ENCODE data around the gene TBCK.
"Not testable (repeated sequence)": the region's sequence is repeated elsewhere in the genome, so short reads cannot be mapped to it uniquely, and the experiment has no call there.

Gene TBCK

DNA sequence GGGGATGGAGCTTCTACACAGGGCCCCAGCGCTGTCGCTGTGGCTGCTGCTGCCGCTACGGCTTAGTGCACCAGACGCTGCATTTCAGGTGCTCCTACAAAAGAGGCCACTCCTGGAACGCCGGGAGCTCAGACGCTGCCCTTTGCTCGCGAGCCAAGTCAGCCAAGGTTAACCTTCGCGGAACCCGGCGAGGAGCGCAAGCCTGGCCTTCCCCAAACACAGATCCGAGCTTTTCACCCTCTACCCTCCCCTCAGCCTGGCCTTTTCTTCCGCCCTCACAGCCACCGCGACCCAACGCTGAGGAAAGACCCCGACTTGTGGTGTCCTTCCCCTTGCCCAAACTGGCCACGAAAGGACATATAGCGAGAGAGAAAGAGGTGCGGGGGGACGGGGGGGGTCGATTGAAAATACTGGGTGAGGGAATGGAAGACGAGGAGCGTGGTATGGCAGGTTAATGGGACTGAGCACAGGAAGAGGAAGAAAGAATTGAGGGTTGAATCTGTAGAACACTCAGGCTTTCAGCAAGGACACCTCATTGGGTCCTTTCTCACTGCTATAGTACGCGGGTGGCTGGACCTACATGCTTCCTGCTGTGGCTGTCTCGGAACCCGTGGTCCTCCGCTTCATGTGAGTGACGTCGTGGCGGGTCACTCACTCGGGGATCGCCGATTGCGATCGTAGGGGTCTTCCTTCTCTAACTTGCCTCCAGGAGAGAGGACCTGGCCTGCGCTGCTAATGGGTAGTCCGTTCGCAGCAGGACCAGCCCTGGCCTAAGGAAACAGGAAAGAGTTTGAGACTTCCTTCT lies at the start of gene TBCK, which contains the start of gene AIMP1:
TBCK (minus strand) TSS at position 242 of the 805 bp plus-strand sequence. CDS start 7,249 bp downstream, outside the sequence.
AIMP1 (plus strand) TSS at position 583 of the 805 bp plus-strand sequence. CDS start 8,460 bp downstream, outside the sequence.
- peak; percentile 58 for DNase-seq

DNA sequence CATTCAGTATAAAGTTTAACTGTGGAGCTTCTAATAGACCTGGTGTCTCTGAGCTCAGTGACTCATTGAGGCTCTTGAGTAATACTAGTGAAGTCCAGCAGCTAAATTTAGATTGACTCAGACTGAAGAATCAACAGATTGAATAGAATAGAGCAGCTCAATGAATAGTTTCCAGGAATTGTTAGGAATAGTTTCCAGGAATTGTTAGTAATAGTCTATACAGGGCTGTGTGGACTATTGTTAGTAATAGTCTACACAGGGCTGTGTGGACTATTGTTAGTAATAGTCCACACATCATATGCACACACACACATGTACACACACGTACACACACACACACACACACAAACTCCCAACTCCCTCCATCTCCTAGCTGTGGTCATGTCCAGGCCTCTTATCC lies 49.6 kb upstream of the TBCK start:
- DNase-seq = no peak

DNA sequence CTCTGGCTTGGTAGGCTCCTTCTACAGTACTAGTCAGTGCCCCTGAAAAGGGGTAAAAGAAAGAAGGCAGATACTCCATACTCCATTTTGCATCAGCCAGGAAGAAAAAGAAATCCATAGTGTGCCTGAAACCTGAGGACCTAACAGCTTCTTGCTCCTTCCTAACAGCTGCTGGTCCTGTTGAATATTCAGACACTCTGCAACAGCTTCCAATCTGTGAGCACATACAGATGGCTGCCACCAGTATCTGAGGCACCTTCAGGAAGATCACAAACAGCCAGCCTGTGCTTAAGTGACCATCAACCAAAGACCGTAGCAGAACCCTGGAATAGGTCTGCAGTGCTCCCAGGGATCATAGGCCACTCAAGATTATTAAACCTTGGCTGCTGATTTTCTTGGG lies 48.3 kb upstream of the TBCK start:
- no peak for DNase-seq

DNA sequence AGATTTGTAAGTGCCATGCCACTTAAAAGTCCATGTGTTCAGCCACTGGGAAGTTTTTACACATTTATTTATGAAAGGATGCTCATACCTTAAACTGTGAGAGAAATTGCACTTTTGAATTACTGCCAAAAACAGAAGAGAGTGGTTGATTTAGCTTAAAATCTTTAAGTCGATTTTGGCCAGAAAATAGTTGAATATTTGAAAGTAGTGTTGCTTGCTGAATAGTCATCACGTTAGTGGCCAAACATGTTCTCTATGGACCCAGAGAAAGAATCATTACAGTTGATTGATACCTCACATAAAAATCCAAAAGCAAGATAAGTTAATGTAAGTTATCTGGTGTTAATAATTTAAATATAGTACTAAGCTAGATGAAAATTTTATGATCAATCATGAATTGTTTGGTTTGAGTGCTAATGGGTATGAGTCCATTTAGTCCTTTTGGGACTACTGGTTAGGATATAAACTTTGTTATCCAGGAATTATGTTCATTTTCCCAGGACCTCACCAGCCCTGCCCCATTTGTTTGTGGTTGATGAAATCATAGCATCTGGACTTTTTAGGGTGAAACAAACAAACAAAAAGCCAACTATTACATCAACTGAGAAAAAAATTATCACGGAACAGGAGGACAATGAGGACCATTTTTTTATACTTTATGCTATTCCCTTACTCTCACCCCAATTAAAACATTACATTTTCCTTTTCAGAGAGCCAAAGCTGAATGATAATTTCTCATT lies 46.2 kb upstream of the TBCK start:
- DNase-seq = no peak

DNA sequence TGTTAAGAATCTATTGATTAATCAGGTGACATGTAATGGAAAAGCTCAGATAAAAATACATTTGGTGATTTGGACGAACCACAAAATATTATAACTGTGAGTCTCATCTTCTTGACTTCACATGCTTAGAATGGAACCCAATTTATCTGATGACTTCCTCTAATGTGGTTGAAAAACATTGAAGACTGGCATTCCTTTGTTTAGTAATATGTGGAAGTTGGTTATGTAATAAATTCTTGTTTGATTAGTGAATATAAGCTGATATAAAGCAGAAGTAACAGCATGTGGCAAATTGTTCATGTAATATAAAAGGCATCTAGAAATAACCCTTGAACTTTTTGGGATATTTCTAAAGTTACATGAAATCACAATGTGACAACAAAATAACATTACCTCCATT lies 42.9 kb upstream of the TBCK start:
- no peak for DNase-seq

DNA sequence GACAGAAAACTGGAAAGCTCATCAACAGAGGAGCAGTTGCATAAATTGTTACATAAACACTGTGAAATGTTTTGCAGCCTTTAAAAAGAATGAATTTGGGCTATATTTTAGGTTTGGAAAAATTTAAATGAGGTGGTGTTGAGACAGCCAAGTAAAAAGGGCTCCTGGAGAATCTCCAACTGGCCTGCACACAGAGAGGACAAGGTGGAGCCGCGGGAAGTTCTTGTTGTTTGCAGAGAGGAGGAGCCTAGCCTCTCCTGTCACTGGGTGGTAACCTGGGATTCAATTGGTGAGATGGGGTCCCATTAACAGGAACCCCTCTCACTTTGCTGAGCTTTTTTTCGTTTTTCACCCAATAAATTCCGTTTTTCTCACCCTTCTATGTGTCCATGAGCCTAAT lies 39.2 kb upstream of the TBCK start:
- DNase-seq = no peak

DNA sequence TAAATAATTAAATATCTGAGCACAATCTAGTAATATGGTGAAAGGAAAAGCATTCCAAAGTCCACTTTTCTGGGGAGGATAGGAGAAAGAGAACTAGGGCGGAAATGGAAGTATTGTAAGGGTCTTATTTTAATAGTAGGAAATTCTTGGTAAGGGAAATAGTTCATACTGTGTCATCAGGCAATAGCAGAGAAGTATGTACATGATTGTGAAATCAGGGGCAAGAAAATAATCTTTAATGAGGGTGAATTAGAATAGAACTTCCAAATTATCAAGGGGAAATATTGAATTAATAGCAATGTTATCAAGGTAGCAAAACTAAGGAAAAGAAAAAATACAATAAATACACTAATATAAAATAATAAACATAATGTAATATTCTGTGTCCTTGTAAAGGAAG lies 37.8 kb upstream of the TBCK start:
- DNase-seq = no peak

DNA sequence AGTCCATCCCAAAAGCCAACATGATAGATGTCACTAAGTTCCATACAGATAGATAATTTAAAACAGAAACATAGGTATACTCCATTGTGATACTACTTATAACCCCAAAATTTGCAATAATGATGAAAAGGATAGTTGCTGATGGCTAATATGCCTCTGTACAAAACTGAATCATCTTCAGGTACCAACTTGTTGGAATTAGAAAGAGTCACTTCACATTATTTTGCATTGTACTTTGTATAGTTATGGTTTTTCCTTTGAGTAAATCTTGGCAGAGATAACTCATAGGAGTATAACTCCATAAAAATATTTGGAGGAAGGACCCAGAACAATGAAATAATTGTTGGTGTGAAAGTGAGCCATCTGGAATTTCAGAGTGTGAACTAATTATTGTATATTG lies 35.0 kb upstream of the TBCK start:
- DNase-seq = no peak

DNA sequence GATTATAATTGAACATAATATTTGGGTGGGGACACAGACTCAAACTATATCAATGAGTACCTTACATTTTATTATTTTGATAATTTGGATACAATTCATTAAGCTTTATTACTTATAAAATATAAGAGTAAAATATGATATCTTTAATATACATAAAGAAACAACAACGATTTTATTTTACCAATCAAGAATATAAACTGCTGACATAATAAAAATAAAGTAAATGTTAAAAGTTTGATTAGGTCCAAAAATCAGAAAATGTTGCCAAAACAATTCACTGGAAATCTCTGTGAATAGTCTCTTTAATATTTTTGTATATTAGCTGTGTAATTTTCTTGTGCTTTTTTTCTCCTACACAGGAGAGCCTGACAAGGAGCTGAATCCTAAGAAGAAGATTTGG lies 31.2 kb upstream of the TBCK start:
- DNase-seq = no peak

DNA sequence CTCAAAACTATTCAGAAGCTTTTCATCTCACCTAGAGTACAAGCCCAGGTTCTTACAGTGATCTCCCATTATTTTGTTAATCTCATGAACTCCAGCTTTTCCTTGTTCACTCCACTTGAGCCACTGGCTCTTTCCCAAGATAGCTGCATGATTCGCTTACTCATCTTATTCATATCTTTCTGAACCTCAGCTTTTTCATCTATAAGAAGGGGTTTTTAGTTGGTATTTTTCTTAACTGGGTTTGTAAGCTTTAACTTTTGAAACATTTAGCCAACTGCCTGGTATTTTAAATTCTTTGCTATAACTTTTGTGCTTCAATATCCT lies 28.6 kb upstream of the TBCK start:
- DNase-seq = no peak

DNA sequence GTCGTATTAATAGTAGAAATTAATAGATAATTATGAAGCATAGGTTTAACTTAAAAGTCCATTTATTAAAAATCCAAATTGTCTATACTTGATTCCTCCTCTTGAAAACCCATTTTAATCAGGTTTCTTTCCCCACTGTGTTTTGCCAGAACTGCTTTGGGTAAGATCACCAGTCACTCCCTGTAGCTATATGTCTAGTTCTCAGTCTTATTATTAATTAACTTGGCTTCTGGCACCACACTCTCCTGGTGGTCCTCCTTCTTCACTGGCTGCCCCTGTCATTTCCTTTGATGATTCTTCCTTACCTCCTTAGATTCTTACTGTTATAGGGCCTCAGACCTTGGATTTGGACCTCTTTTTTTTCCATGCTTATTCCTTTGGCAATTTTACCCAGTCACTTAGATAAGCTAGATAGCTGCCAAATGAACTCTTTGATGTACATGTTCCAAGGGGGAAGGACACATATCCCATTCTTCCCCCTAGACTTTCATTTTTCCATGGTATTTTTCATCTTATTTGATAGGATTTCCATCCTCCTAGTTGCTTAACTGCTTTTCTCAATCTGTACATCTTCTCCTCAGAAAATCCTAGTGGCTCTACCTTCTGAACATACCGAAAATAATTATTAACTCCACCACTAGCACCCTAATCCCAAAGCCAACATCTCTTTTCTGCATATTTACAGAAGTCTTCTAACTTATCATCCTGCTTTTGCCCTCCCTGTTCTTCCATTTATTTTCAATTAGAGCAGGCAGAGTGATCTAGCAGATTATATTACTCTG lies 28.0 kb upstream of the TBCK start:
- no peak for DNase-seq

DNA sequence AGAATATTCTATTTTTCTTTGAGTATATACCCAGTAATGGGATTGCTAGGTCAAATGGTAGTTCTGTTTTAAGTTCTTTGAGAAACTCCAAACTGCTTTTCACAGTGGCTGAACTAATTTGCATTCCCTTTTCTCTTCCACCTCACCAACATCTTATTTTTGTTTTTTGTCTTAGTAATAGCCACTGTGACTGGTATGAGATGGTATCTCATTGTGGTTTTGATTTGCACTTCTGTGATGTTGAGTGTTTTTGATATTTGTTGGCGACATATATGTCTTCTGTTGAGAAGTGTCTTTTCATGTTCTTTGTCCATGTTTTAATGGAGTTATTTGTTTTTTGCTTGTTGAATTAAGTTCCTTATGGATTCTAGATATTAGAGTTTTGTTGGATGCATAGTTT lies 24.8 kb upstream of the TBCK start:
- DNase-seq = no peak

DNA sequence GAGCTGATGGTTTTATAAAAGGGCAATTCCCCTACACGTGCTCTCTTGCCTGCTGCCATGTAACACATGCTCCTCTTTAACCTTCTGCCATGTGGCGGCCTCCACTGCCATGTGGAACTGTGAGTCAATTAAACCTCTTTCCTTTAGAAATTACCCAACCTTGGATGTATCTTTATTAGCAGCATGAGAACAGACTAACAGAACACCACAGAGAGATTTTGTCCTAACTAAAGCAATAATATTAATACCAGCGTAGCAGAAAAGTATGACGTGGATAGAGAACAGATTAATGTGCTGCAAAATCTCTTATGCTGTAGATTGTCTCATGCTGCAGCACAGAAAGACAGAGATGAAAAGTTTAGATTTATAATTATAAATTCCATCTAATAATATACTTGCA lies 23.4 kb upstream of the TBCK start:
- no peak for DNase-seq

DNA sequence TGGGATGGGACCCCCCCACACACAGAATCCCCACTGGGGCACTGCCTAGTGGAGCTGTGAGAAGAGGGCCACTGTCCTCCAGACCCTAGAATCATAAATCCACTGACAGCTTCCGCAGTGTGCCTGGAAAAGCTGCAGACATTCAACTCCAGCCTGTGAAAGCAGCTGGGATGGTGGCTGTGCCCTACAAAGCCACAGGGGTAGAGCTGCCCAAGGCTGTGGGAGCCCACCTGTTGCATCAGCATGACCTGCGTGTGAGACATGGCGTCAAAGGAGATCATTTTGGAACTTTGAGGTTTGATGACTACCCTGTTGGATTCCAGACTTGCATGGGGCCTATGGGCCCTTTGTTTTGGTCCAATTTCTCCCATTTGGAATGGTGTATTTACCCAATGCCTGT lies 22.7 kb upstream of the TBCK start:
- no peak for DNase-seq

DNA sequence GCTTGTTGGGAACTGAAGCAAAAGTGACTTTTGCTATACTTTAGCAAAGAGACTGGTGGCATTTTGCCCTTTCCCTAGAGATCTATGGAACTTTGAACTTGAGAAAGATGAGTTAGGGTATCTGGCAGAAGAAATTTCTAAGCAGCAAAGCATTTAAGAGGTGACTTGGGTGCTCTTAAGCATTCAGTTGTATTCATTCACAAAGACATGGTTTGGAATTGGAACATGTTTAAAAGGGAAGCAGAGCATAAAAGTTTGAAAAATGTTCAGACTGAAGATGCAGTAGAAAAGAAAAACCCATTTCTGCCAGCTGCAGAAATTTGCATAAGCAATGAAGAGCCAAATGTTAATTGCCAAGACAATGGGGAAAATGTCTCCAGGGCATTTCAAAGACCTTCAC lies 21.9 kb upstream of the TBCK start:
- no peak for DNase-seq

DNA sequence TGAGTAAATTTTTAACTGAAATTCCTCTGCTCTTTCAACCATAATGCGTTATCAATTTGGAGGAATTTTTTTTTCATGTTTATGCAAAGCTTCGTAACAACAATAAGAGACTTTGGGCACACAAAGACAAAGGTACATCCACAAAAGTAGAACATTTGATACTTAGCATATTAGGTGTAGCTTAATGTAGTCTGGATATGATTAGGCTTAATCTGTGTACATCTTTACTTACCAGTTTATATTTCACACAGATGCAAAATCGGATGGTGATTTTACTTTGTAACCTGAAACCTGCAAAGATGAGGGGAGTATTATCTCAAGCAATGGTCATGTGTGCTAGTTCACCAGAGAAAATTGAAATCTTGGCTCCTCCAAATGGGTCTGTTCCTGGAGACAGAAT lies 20.6 kb upstream of the TBCK start:
- DNase-seq = no peak

DNA sequence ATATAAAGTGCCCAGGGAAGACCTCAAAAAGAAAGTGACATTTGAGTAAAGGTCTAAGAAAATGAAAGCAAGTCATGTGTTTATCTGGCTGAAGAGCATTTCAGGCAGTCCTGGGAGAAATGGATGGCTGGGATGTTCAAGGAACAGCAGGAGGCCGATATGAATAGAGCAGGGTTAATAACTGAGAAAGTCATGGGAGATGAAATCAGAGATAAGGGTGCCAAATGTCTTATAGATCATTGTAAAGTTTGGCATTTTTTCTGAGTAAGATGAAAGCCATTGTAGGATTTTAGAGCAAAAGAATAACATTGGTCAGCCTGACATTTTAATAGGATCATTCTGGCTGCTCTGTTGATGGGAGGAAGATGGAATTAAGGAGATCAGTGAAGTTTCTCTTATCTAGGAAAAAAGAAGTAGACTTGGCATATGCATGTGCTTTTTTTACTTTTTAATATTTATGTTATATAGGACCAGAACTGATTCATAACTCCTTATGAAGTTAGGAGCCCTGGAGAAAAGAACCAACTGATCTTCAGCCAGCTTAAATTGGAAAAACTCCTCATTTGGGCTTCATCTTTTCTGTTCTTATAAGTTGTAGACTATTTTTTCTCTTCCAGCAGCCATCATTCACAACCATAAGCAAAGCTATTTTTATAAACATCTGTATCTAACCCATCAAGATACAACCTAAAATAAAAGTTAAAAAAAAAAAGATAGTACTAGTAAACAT lies 18.9 kb upstream of the TBCK start:
- DNase-seq = no peak

DNA sequence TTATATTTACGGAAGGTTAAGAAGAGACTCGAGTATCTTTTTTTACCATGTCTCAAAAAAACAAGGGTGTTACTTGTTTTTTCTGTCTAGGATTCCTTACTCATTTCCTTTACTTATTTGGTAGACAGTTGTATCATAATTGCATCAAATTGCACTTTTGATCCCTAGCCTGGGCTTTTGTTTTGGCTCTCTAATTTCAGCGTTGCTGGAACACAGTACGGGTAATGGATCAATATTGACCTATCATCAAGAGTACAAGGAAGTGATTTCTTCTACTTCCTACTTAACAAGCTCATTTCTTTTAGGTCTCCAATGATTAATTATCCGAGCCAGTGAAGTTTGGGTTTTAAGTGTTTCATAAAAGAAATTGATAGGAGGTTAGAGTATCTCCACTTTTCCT lies 17.2 kb upstream of the TBCK start:
- no peak for DNase-seq

DNA sequence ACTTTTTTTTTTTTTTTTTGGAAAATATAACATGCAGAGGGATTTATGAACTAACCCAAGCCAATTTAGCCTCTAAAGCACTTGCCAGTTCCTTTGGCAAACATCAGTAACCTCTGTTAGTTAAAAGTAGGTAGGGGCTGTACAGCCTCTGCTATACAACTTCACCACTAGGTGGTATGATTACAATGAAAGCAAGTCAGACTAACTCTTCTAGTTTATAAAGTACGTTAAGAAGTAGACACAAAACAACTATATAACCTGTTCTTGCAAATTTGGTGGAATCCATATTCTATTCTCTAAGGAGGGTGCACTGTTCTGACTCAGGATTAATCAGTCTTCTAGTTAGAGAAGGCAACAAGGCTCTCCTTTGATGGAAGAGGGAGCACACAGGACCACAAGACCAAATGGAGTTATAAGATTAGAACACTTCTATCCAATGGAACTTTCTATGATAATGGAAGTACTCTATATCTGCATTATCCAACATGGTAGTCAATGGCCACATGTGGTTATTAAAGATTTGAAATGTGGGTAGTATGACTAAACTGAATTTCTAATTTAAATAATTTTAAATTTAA lies 13.1 kb upstream of the TBCK start:
- DNase-seq = no peak

DNA sequence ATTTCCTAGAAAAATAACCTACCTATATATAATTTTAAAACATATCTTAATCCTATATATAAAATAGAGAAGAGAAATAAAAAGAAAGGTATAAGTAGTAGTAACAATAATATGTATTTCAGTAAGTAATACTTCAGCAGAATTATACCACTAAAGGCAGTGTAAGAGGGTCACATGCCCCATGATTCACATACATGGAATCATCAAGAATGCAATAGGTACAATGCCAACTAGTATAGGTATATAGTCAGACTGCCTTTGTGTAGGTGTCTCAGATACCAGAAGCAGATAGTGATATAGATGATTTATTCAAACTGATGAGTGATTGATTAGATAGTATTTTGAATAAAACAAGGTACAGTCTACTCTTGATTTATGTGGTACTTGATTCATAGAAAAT lies 9.8 kb upstream of the TBCK start:
- DNase-seq = no peak

DNA sequence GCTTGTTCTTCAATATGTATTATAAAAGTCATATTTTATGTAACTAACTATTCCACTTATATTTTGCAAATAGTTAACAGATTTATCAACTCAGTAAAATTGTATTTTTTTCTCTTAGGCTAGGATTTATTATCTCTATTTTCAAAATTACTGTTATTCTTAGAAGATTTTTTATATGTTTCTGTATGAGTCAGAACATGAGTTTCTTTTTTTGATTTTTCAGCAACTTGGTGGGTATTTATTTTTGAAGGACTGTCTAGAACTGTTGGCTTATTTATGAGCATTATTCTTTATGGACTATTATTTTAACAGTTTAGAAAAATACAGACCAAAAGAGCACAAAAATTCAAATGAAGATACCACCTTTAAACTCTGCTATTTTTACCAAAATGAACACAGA lies 7.1 kb upstream of the TBCK start:
- no peak for DNase-seq

DNA sequence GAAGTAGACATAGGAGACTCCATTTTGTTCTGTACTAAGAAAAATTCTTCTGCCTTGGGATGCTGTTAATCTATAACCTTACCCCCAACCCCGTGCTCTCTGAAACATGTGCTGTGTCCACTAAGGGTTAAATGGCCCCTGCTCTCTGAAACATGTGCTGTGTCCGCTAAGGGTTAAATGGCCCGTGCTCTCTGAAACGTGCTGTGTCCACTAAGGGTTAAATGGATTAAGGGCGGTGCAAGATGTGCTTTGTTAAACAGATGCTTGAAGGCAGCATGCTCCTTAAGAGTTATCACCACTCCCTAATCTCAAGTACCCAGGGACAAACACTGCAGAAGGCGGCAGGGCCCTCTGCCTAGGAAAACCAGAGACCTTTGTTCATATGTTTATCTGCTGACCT lies 5.8 kb upstream of the TBCK start:
- DNase-seq = not testable (repeated sequence)

DNA sequence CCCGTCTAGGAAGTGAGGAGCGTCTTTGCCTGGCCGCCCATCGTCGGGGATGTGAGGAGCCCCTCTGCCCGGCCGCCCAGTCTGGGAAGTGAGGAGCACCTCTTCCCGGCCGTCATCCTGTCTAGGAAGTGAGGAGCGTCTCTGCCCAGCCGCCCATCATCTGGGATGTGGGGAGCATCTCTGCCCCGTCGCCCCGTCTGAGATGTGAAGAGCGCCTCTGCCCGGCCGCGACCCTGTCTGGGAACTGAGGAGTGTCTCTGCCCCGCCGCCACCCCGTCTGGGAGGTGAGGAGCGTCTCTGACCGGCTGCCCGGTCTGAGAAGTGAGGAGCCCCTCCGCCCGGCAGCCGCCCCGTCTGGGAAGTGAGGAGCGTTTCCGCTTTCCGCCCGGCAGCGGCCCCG lies 5.2 kb upstream of the TBCK start:
- not testable (repeated sequence) for DNase-seq
